ENCODE data around the gene DOK6.

DOK6 gene

GRCh38 chr18:69539404-69539803 lies 138.7 kb downstream of the DOK6 start:
- no peak for DNase-seq (ENCODE audit: low spot score)

- DNase-seq (ENCODE audit: low spot score): no peak
Observed at GRCh38 chr18:69556228-69556627, 155.5 kb downstream of the DOK6 start.

GRCh38 chr18:69557282-69557681 lies 156.6 kb downstream of the DOK6 start:
- no peak for DNase-seq (ENCODE audit: low spot score)

- DNase-seq (ENCODE audit: low spot score): no peak
Observed at GRCh38 chr18:69558052-69558451, 157.4 kb downstream of the DOK6 start.

GRCh38 chr18:69559604-69560003 lies 158.9 kb downstream of the DOK6 start:
- DNase-seq (ENCODE audit: low spot score): no peak

DNA sequence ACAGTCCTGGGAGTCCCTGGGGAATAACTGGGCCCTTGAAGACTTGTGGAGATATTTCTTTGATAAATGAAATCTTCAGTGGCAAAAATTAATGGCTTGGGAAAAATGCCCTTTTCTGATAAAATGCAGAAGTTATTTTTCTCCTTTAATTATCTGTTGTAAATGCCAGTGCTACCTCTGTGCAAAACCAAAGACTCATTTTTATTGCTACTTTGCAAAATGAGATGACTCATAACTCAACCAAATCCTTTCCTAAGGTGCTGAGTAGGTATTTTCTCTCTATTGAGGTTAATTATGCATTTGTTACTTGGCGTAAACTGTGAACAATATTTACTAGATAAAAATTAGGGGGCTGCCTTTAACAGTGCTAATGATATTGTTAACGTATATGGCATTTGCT lies 163.9 kb downstream of the DOK6 start:
- no peak for DNase-seq (ENCODE audit: low spot score)

DNA sequence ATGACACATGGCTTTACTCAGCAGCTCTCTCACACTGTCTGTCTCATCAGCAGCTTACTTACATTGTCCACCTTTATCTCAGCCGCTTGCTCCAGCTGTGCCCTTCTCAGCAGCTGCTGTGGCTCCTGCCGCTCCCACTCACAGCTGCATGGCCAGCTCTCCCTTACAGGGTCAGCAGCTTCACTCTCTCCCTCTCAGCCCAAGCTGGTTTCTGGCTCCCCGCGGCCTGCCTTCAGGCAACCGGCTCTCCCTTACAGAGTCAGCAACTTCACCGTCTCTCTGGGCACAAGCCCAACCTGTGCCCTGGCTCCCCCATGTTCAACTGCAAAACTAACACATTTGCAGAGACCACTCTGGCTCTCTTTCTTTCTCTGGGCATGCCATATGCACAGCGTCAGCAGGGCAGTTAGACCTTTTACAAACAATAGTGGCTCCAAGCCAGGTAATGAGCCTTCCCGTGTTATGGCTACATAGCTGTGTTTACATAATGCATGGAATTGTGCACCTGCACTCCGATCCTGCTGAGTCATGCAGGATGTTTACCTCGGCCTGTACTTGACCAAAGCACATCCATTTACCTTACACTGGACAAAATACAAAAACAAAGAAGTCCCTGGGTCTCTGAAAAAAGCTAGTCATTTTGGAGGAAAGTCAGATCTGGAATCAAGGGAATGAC lies 167.3 kb downstream of the DOK6 start:
- no peak for DNase-seq (ENCODE audit: low spot score)

DNA sequence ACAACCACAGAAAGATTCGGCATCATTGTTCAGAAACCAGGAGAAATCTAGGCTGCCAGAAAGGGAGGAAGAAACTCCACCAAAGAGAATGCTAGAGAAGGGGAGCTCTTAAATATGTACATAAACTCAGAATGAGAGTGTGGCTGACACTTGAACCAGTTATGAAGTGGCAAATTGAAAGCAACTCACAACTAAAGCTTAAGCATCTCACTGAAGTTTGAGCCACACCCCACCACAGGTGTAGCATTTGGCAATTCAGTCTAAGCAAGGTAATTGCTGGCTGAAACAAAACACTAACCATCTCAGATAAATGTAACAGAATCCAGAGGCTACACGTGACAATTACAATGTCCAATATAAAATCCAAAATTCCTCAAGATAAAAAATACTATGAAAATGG lies 168.4 kb downstream of the DOK6 start:
- DNase-seq (ENCODE audit: low spot score): no peak

DNA sequence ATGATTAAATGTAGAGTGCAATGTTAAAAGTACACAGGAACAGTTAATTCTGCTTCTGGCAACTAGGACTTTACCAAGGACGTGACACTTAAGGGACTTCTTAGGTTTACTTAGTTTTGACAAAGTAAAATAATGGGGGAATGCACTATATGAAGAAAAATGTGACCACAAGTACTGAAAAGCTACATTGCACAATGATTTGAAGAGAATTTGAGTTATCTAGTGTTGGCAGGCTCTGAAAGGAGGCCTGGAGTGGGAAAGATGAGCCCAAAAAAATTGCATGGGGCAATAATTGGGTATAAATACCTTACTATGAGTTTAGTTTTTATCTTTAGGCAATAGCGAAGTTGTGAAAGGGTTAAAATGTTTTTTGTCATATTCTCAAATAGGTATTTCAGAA lies 173.7 kb downstream of the DOK6 start:
- no peak for DNase-seq (ENCODE audit: low spot score)

GRCh38 chr18:69580107-69580506 lies 179.4 kb downstream of the DOK6 start:
- DNase-seq (ENCODE audit: low spot score): peak; percentile 12

DNA sequence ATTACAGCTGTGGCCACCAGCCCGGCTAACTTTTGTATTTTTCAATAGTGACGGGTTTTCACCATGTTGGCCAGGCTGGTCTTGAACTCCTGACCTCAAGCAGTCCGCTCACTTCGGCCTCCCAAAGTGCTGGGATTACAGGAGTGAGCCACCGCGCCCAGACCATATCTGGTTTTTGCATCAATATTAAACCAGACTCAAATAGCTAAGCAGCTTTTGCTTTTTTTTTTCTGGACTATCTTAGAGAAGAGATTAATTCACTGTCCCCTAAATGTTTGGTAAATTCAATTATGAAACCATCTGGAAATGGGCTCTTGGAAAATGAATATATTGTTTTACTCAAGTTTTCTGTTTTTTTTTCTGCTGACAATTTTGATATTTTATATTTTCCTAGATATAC lies 183.7 kb downstream of the DOK6 start:
- no peak for DNase-seq (ENCODE audit: low spot score)

DNA sequence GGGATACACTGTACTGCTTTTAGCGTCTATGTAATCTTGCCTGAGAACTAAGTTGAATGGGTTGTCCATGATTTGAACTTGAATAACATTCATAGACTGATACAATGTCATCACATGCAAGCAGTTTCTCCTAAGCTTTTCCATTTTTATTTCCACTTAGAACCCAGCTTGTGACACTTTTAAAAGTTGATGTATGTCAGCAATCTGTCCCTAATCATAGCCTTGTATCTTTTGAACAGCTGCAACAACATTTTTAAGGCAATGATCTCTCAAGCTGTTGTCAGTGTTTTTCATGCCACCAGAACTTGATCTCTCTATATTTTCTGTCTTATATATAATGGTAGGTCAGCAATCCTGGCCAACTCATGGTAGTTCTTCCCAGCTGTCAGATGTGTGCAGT lies 185.0 kb downstream of the DOK6 start:
- no peak for DNase-seq (ENCODE audit: low spot score)

GRCh38 chr18:69586537-69586936 lies 185.8 kb downstream of the DOK6 start:
- no peak for DNase-seq (ENCODE audit: low spot score)

DNA sequence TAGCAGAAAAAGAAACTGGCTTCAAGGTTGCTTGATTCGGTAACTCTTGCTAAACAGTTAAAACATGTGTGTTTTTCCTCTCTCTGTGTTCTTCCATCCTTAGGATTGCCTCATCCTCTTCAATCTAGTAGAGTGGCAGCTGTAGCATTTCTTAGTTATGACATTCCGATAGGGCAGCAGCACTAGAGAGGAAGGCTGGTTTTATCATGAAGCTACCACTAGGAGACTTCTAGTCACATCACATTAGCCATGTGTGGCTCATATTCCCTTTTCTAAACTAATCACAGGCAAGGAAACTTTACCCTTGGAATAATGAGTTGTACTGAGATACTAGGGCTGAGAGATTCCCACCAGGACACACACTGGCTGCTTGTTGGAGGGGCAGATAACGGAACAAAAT lies 187.6 kb downstream of the DOK6 start:
- no peak for DNase-seq (ENCODE audit: low spot score)

GRCh38 chr18:69590150-69590549 lies 189.5 kb downstream of the DOK6 start:
- DNase-seq (ENCODE audit: low spot score): no peak

DNA sequence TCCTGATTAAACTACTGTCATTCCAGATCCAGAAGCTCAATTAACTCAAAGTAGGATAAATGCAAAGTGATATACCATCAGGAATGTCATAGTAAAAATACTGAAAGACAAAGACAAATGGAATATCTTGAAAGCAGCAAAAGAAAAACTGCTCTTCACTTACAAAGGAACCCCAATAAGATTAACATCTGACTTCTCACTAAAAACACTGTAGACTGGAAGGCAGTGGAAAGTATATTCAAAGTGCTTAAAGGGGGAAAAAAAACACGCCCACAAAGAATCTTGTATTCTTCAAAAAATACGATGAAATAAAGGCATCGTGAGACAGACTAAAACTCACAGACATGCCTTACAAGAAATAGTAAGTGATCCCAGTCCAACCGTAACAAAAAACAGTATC lies 195.7 kb downstream of the DOK6 start:
- DNase-seq (ENCODE audit: low spot score): no peak

DNA sequence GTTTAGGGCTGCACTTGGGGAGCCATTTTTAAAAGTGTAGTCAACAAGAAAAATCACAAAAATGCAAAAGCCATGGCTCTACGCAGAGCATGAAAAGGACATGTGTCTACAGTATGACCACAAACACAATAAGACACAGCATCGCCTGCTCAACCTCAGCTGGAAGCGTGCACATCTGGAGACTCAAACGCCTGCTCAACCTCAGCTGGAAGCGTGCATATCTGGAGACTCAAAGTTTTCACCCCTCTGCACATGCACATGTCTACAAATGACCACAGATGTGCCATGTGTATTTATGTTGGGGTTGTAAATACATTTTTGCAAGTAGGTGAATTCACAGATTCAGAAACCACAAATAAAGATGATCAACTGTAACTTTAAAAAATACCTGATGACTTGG lies 196.9 kb downstream of the DOK6 start:
- DNase-seq (ENCODE audit: low spot score): no peak

DNA sequence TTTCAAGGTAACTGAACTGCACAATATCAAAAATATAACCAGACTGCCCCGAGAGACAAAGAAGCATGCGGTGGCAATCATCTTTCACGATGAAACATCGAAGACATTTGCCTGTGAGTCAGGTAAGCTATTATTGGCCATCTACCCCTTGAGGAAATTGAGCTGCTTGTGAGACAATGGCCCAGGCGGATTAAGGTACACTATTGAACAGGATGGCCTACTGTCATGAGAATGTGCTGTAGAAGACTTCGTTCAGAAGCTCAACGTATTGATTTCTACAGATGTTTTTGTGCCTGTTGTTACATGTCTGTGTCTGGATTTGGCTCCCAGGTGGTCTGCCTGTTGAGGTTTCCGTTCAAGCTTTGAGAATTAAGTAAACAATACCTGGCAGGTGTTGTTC lies 198.7 kb downstream of the DOK6 start:
- no peak for DNase-seq (ENCODE audit: low spot score)

- no peak for DNase-seq (ENCODE audit: low spot score)
Observed at GRCh38 chr18:69612242-69612641, 211.6 kb downstream of the DOK6 start.

DNA sequence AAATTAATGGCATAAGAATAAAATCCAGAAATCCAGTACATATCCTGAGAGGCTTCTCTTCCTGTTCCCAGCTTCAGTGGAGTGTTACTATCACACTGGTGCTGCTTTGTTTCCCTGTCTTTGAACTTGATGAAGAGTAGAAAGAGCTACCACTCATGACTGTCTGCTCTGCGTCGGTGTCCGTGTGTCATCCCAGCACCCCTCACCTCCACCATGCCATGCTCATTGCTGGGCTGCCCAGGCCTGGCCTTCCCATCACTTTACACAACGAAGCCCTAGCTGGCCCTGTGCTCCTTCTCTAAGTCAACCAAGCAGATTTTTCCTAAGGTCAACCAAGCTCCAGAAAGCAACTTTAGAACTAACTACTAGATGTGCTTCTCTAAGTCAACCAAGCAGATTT lies 215.4 kb downstream of the DOK6 start:
- no peak for DNase-seq (ENCODE audit: low spot score)

GRCh38 chr18:69617408-69617807 lies 216.7 kb downstream of the DOK6 start:
- DNase-seq (ENCODE audit: low spot score): no peak

GRCh38 chr18:69617888-69618287 lies 217.2 kb downstream of the DOK6 start:
- DNase-seq (ENCODE audit: low spot score): no peak

- no peak for DNase-seq (ENCODE audit: low spot score)
Observed at GRCh38 chr18:69622184-69622583, 221.5 kb downstream of the DOK6 start.

GRCh38 chr18:69622961-69623360 lies 222.3 kb downstream of the DOK6 start:
- DNase-seq (ENCODE audit: low spot score): no peak

- no peak for DNase-seq (ENCODE audit: low spot score)
Observed at GRCh38 chr18:69626171-69626570, 225.5 kb downstream of the DOK6 start.
